WTC11 (cell line): ENCODE results near the gene RABAC1.

Experiments used
- ATF1 ChIP-seq: sonication (generic); formaldehyde crosslinking; IDR thresholded peaks from 2 replicates; pipeline ENCODE4 v1.8.1; 2023; ENCODE audit warnings: mild to moderate bottlenecking, moderate library complexity, missing genetic modification reagents
- CTCF ChIP-seq: fragments of 200-600 bp; IDR thresholded peaks from 2 replicates; pipeline ENCODE4 v1.8.0; 2022; ENCODE audit warnings: antibody characterized with exemption
- FOXJ3 ChIP-seq: sonication (generic); formaldehyde crosslinking; IDR thresholded peaks from 2 replicates; pipeline ENCODE4 v1.9.0; 2021; ENCODE audit warnings: missing genetic modification reagents, mild to moderate bottlenecking, borderline replicate concordance
- IRF2 ChIP-seq: sonication (generic); formaldehyde crosslinking; IDR thresholded peaks from 2 replicates; pipeline ENCODE4 v1.8.0; 2022; ENCODE audit warnings: low read depth, missing genetic modification reagents, borderline replicate concordance
- JUN ChIP-seq: sonication (generic); formaldehyde crosslinking; IDR thresholded peaks from 2 replicates; pipeline ENCODE4 v1.8.0; 2023; ENCODE audit warnings: mild to moderate bottlenecking, missing genetic modification reagents
- KAT7 ChIP-seq: sonication (generic); formaldehyde crosslinking; IDR thresholded peaks from 2 replicates; pipeline ENCODE4 v1.8.1; 2023; ENCODE audit warnings: missing genetic modification reagents, mild to moderate bottlenecking, borderline replicate concordance
- MAX ChIP-seq: sonication (generic); formaldehyde crosslinking; IDR thresholded peaks from 2 replicates; pipeline ENCODE4 v1.8.0; 2022; ENCODE audit warnings: mild to moderate bottlenecking, missing genetic modification reagents
- NFYB ChIP-seq: sonication (generic); formaldehyde crosslinking; conservative IDR thresholded peaks from 2 replicates; pipeline ENCODE4 v1.8.0; 2022; ENCODE audit warnings: low read depth, missing genetic modification reagents
- NR1H2 ChIP-seq: sonication (generic); formaldehyde crosslinking; IDR thresholded peaks from 2 replicates; pipeline ENCODE4 v1.9.0; 2021; ENCODE audit warnings: mild to moderate bottlenecking, moderate library complexity, missing genetic modification reagents
- PREB ChIP-seq: sonication (generic); formaldehyde crosslinking; IDR thresholded peaks from 2 replicates; pipeline ENCODE4 v1.8.1; 2022; ENCODE audit warnings: mild to moderate bottlenecking, missing genetic modification reagents, moderate library complexity, borderline replicate concordance
- RELA ChIP-seq: sonication (generic); formaldehyde crosslinking; IDR thresholded peaks from 2 replicates; pipeline ENCODE4 v1.8.1; 2022; ENCODE audit warnings: missing genetic modification reagents, mild to moderate bottlenecking, borderline replicate concordance
- TCF7 ChIP-seq: sonication (generic); formaldehyde crosslinking; IDR thresholded peaks from 2 replicates; pipeline ENCODE4 v1.8.0; 2022; ENCODE audit warnings: mild to moderate bottlenecking, low read depth, missing genetic modification reagents, moderate library complexity
- USF2 ChIP-seq: sonication (generic); formaldehyde crosslinking; IDR thresholded peaks from 2 replicates; pipeline ENCODE4 v1.8.1; 2023; ENCODE audit warnings: mild to moderate bottlenecking, missing genetic modification reagents, moderate library complexity
- ZNF232 ChIP-seq: sonication (generic); formaldehyde crosslinking; IDR thresholded peaks from 2 replicates; pipeline ENCODE4 v1.8.0; 2022; ENCODE audit warnings: mild to moderate bottlenecking, missing genetic modification reagents

- no peak for TF ChIP-seq CTCF
- TF ChIP-seq NR1H2 (CRISPR knock-in tag), result no peak
- TF ChIP-seq RELA (CRISPR knock-in tag), result no peak
- no peak for TF ChIP-seq MAX
- no peak for TF ChIP-seq NFYB (CRISPR knock-in tag)
- TF ChIP-seq ATF1 (CRISPR knock-in tag), result no peak
- TF ChIP-seq PREB (CRISPR knock-in tag), result no peak
- no peak for TF ChIP-seq TCF7 (CRISPR knock-in tag)
- TF ChIP-seq FOXJ3, result no peak
- no peak for TF ChIP-seq ZNF232 (CRISPR knock-in tag)
- no peak for TF ChIP-seq JUN (CRISPR knock-in tag)
- no peak for TF ChIP-seq USF2 (CRISPR knock-in tag)
- no peak for TF ChIP-seq IRF2
- TF ChIP-seq KAT7 (CRISPR knock-in tag), result no peak
Measured at GRCh38 chr19:41930322-41930722, 28.8 kb downstream of the RABAC1 start.
